ENCODE measurements around the gene ANKRD33B.

ANKRD33B gene

GRCh38 chr5:10703676-10704075 is 139.8 kb downstream of the ANKRD33B start:
- Histone ChIP-seq H3K4me1 (ENCODE audit: insufficient read depth, low read length) (no peaks in the 10 kb centered on the region), H3K27me3 (ENCODE audit: insufficient read depth, low read length, poor library complexity) (no peaks in the 10 kb centered on the region), H3K9me3 (ENCODE audit: insufficient read depth, low read length, severe bottlenecking) (no peaks in the 10 kb centered on the region), H2AFZ (ENCODE audit: low read depth, low read length) (no peak overlapping the region), H3K4me3 (ENCODE audit: low read depth in 1 of 2, low read length in 2 of 2) (no peak overlapping the region), H3K27ac (ENCODE audit: low read length) (no peak overlapping the region), H3K9ac (ENCODE audit: low read depth, low read length) (no peak overlapping the region), H3K36me3 (ENCODE audit: insufficient read depth, low read length) (peaks cover 33% of the 10 kb centered on the region; the same call in 1 of the 2 replicates), H3K4me2 (ENCODE audit: insufficient read depth, low read length) (no peak overlapping the region), H3K79me2 (ENCODE audit: insufficient read depth, low read length) (peaks cover 25% of the 10 kb centered on the region; the same call in 1 of the 2 replicates), H4K20me1 (ENCODE audit: insufficient read depth, low read length) (peaks cover 66% of the 10 kb centered on the region)
- DNase-seq (no peak), ATAC-seq (ENCODE audit: insufficient read depth, low read depth) (no peak)
- TF ChIP-seq CTCF (IDR thresholded peaks at IDR 0.05; ENCODE audit: borderline replicate concordance, extremely low read depth, low read length, poor library complexity, severe bottlenecking) (no peak), EZH2 (IDR thresholded peaks at IDR 0.05; ENCODE audit: borderline replicate concordance, low read depth, low read length, severe bottlenecking) (no peak)

- Histone ChIP-seq H3K4me1 (ENCODE audit: insufficient read depth, low read length) (no peaks in the 10 kb centered on the region), H3K36me3 (ENCODE audit: insufficient read depth, low read length) (peaks cover 37% of the 10 kb centered on the region; the same call in 1 of the 2 replicates), H3K27me3 (ENCODE audit: insufficient read depth, low read length, poor library complexity) (no peaks in the 10 kb centered on the region), H3K27ac (ENCODE audit: low read length) (no peak overlapping the region), H3K9me3 (ENCODE audit: insufficient read depth, low read length, severe bottlenecking) (no peaks in the 10 kb centered on the region), H2AFZ (ENCODE audit: low read depth, low read length) (no peak overlapping the region), H3K79me2 (ENCODE audit: insufficient read depth, low read length) (peaks cover 23% of the 10 kb centered on the region; the same call in 1 of the 2 replicates), H3K4me3 (ENCODE audit: low read depth in 1 of 2, low read length in 2 of 2) (no peak overlapping the region), H4K20me1 (ENCODE audit: insufficient read depth, low read length) (peaks cover 62% of the 10 kb centered on the region), H3K4me2 (ENCODE audit: insufficient read depth, low read length) (no peak overlapping the region), H3K9ac (ENCODE audit: low read depth, low read length) (no peak overlapping the region)
- DNase-seq (no peak), ATAC-seq (ENCODE audit: insufficient read depth, low read depth) (no peak; the same call in 2 of the 3 replicates)
- TF ChIP-seq CTCF (IDR thresholded peaks at IDR 0.05; ENCODE audit: borderline replicate concordance, extremely low read depth, low read length, poor library complexity, severe bottlenecking) (no peak), EZH2 (IDR thresholded peaks at IDR 0.05; ENCODE audit: borderline replicate concordance, low read depth, low read length, severe bottlenecking) (no peak)
Measured at GRCh38 chr5:10704949-10705621, 141.2 kb downstream of the ANKRD33B start.

GRCh38 chr5:10705747-10706146 is 141.9 kb downstream of the ANKRD33B start:
- H3K79me2 ChIP-seq (ENCODE audit: insufficient read depth, low read length): peaks cover 28% of the 10 kb centered on the region; the same call in 1 of the 2 replicates
- H3K4me1 ChIP-seq (ENCODE audit: insufficient read depth, low read length): no peaks in the 10 kb centered on the region
- no peak overlapping the region for H3K4me3 ChIP-seq (ENCODE audit: low read depth in 1 of 2, low read length in 2 of 2)
- H3K9ac ChIP-seq (ENCODE audit: low read depth, low read length): no peak overlapping the region
- no peak overlapping the region for H2AFZ ChIP-seq (ENCODE audit: low read depth, low read length)
- no peak for DNase-seq
- H3K4me2 ChIP-seq (ENCODE audit: insufficient read depth, low read length): no peak overlapping the region
- H3K9me3 ChIP-seq (ENCODE audit: insufficient read depth, low read length, severe bottlenecking): no peaks in the 10 kb centered on the region
- ATAC-seq (ENCODE audit: insufficient read depth, low read depth): no peak
- H4K20me1 ChIP-seq (ENCODE audit: insufficient read depth, low read length): peaks cover 59% of the 10 kb centered on the region
- no peak for TF ChIP-seq EZH2 (IDR thresholded peaks at IDR 0.05; ENCODE audit: borderline replicate concordance, low read depth, low read length, severe bottlenecking)
- no peak for TF ChIP-seq CTCF (IDR thresholded peaks at IDR 0.05; ENCODE audit: borderline replicate concordance, extremely low read depth, low read length, poor library complexity, severe bottlenecking)
- no peaks in the 10 kb centered on the region for H3K27me3 ChIP-seq (ENCODE audit: insufficient read depth, low read length, poor library complexity)
- H3K36me3 ChIP-seq (ENCODE audit: insufficient read depth, low read length): peaks cover 39% of the 10 kb centered on the region; the same call in 1 of the 2 replicates
- H3K27ac ChIP-seq (ENCODE audit: low read length): no peak overlapping the region

Data from DND-41 (cell line).